ENCODE results near the gene PCK2.

GRCh38 chr14:24093207-24093900 lies 757 bp upstream of the PCK2 start:
- TF ChIP-seq CTCF (IDR thresholded peaks at IDR 0.05; ENCODE audit: poor library complexity): no peak
- TF ChIP-seq EZH2 (IDR thresholded peaks at IDR 0.05; ENCODE audit: borderline replicate concordance): no peak
